Measurements from ENCODE around the gene MLLT11. TPM values are rescaled to one million over a fixed set of nuclear protein-coding genes. Genes with fewer than 3 reads are reported as not detected.

Gene MLLT11
- total and polyA plus RNA-seq, 4 donors: 0.17 to 0.64 (median 0.27) TPM

- Histone ChIP-seq H3K9ac (ENCODE audit: low read depth in 1 of 2, low read length in 2 of 2) (no peak within 1 kb of the TSS), H3K36me3 (ENCODE audit: control insufficient read depth in 4 of 4, insufficient read depth in 3 of 4, low read depth in 1 of 4, low read length in 3 of 4) (peaks cover 6 to 28% (median 19%) of the 10 kb centered on the region in 4 donors), H3K4me1 (ENCODE audit: control insufficient read depth in 4 of 4, insufficient read depth in 4 of 4, low read length in 3 of 4) (no peaks in the 10 kb centered on the region), H3K9me3 (ENCODE audit: control insufficient read depth in 4 of 4, low read length in 3 of 4) (no peaks in the 10 kb centered on the region), H3K4me3 (ENCODE audit: low read depth in 1 of 3, low read length in 3 of 3) (no peak within 1 kb of the TSS), H3K27me3 (ENCODE audit: control insufficient read depth in 4 of 4, insufficient read depth in 4 of 4, low read length in 3 of 4) (no peaks in the 10 kb centered on the region), H3K27ac (ENCODE audit: low read depth in 1 of 2, low read length in 2 of 2) (no peak within 1 kb of the TSS)
- TF ChIP-seq RXRA (IDR thresholded peaks at IDR 0.05) (no peak), NR2F2 (IDR thresholded peaks at IDR 0.05) (no peak), CTCF (IDR thresholded peaks at IDR 0.05; ENCODE audit: low read depth, low read length, missing input control) (no peak), RAD21 (IDR thresholded peaks at IDR 0.05) (no peak), ZBTB33 (IDR thresholded peaks at IDR 0.05) (no peak), HNF4G (IDR thresholded peaks at IDR 0.05) (no peak), FOXA1 (IDR thresholded peaks at IDR 0.05) (no peak), GABPA (IDR thresholded peaks at IDR 0.05 in 1 of 2, conservative IDR thresholded peaks at IDR 0.05 in 1 of 2) (no peak), EGR1 (IDR thresholded peaks at IDR 0.05; ENCODE audit: low read depth in 2 of 2) (no peak), HNF4A (conservative IDR thresholded peaks at IDR 0.05) (no peak), ATF3 (IDR thresholded peaks at IDR 0.05) (no peak), YY1 (IDR thresholded peaks at IDR 0.05) (no peak)
- no peak for DNase-seq (ENCODE audit: low spot score)
- WGBS: 65% methylated on average over 2 of the region's 2 CpGs
These were observed 23.8 kb upstream of the MLLT11 start, which contains the start of gene BNIPL for GRCh38 chr1:151036356-151036755. Gene BNIPL (plus strand): TSS chr1:151036586. CDS start chr1:151036726, 140 bp downstream.

GRCh38 chr1:151037032-151037431, 23.2 kb upstream of the MLLT11 start:
- H3K9ac ChIP-seq (ENCODE audit: low read depth in 1 of 2, low read length in 2 of 2): no peak overlapping the region
- H3K36me3 ChIP-seq (ENCODE audit: control insufficient read depth in 4 of 4, insufficient read depth in 3 of 4, low read depth in 1 of 4, low read length in 3 of 4): peaks cover 6 to 25% (median 15%) of the 10 kb centered on the region in 4 donors
- no peak overlapping the region for H3K4me3 ChIP-seq (ENCODE audit: low read depth in 1 of 3, low read length in 3 of 3)
- H3K9me3 ChIP-seq (ENCODE audit: control insufficient read depth in 4 of 4, low read length in 3 of 4): no peaks in the 10 kb centered on the region
- no peaks in the 10 kb centered on the region for H3K4me1 ChIP-seq (ENCODE audit: control insufficient read depth in 4 of 4, insufficient read depth in 4 of 4, low read length in 3 of 4)
- no peak for TF ChIP-seq NR2F2 (IDR thresholded peaks at IDR 0.05)
- TF ChIP-seq CTCF (IDR thresholded peaks at IDR 0.05; ENCODE audit: low read depth, low read length, missing input control): no peak
- TF ChIP-seq RAD21 (IDR thresholded peaks at IDR 0.05): no peak
- no peak for TF ChIP-seq FOXA2 (IDR thresholded peaks at IDR 0.05)
- no peak for TF ChIP-seq REST (IDR thresholded peaks at IDR 0.05)
- TF ChIP-seq JUND (IDR thresholded peaks at IDR 0.05): no peak
- TF ChIP-seq ZBTB33 (IDR thresholded peaks at IDR 0.05): no peak
- no peak for TF ChIP-seq GABPA (IDR thresholded peaks at IDR 0.05 in 1 of 2, conservative IDR thresholded peaks at IDR 0.05 in 1 of 2)
- no peak for TF ChIP-seq YY1 (IDR thresholded peaks at IDR 0.05)
- TF ChIP-seq HNF4A (conservative IDR thresholded peaks at IDR 0.05): no peak
- no peak for TF ChIP-seq TAF1 (conservative IDR thresholded peaks at IDR 0.05)
- no peaks in the 10 kb centered on the region for H3K27me3 ChIP-seq (ENCODE audit: control insufficient read depth in 4 of 4, insufficient read depth in 4 of 4, low read length in 3 of 4)
- DNase-seq (ENCODE audit: low spot score): no peak
- 89% methylated on average over 6 of the region's 6 CpGs for WGBS
- no peak overlapping the region for H3K27ac ChIP-seq (ENCODE audit: low read depth in 1 of 2, low read length in 2 of 2)
